CD14-positive monocyte (primary cell): ENCODE data around the gene CLIP4. TPM values are rescaled to one million over a fixed set of nuclear protein-coding genes. Genes with fewer than 3 reads are reported as not detected.
A peak's percentile ranks its signal among the peaks of the same experiment; 100 is the strongest.

Source experiments
- DNase-seq, 3 donors: peaks; one replicate each; pipeline ENCODE4 v3.0.0-alpha.2; 2011 to 2022
- H2AFZ ChIP-seq: 2 replicates; pipeline ENCODE4 v1.6.0; 2012; ENCODE audit warnings: mild to moderate bottlenecking, low read depth, low read length, inconsistent platforms; ENCODE audit not compliant: insufficient read depth, poor library complexity, severe bottlenecking
- H3K27ac ChIP-seq, 2 donors: 1 replicate in 1 of 2; 2 replicates in 1 of 2; pipeline ENCODE4 v1.5.1; 2012 to 2013; ENCODE audit warnings: low read length in 2 of 2, control low read depth in 1 of 2, inconsistent platforms in 1 of 2, low read depth in 1 of 2, mild to moderate bottlenecking in 1 of 2
- H3K27me3 ChIP-seq, 2 donors: one replicate each; pipeline versions ENCODE4 v1.6.0 to v1.6.1; 2011 to 2013; ENCODE audit warnings: low read length in 2 of 2; ENCODE audit not compliant: control insufficient read depth in 2 of 2, insufficient read depth in 2 of 2
- H3K36me3 ChIP-seq, 2 donors: replicated peaks in 1 of 2; 1 replicate in 1 of 2; 2 replicates in 1 of 2; pipeline versions ENCODE4 v1.5.1 to v1.6.1; 2012 to 2013; ENCODE audit warnings: low read length in 2 of 2, control low read depth in 1 of 2, inconsistent platforms in 1 of 2, mild to moderate bottlenecking in 1 of 2; ENCODE audit not compliant: insufficient read depth in 2 of 2, control insufficient read depth in 1 of 2
- H3K4me1 ChIP-seq, 2 donors: 1 replicate in 1 of 2; 2 replicates in 1 of 2; pipeline versions ENCODE4 v1.5.1 to v1.6.1; 2012 to 2013; ENCODE audit warnings: low read length in 2 of 2, control low read depth in 1 of 2, inconsistent platforms in 1 of 2, mild to moderate bottlenecking in 1 of 2, moderate library complexity in 1 of 2; ENCODE audit not compliant: insufficient read depth in 2 of 2, control insufficient read depth in 1 of 2
- H3K4me2 ChIP-seq: replicated peaks from 2 replicates; pipeline ENCODE3; 2012; ENCODE audit warnings: low read length, moderate library complexity, mild to moderate bottlenecking; ENCODE audit not compliant: poor library complexity, severe bottlenecking; ENCODE audit errors: extremely low read depth
- H3K4me3 ChIP-seq, 3 experiments: fragments of 200-600 bp in 1 of 3; sonication (generic) in 1 of 3; replicated peaks in 1 of 3; 1 replicate in 2 of 3; 2 replicates in 1 of 3; pipeline ENCODE4 v1.5.1; 2011 to 2013; ENCODE audit warnings: low read length in 3 of 3, mild to moderate bottlenecking in 3 of 3, control low read depth in 2 of 3, low read depth in 2 of 3, inconsistent platforms in 1 of 3, moderate library complexity in 1 of 3
- H3K79me2 ChIP-seq: 2 replicates; pipeline ENCODE4 v1.6.0; 2012; ENCODE audit warnings: mild to moderate bottlenecking, control low read depth, inconsistent platforms, low read length, moderate library complexity; ENCODE audit not compliant: insufficient read depth
- H3K9ac ChIP-seq: 2 replicates; pipeline ENCODE4 v1.6.0; 2017; ENCODE audit warnings: low read length, mild to moderate bottlenecking; ENCODE audit not compliant: insufficient read depth, poor library complexity, severe bottlenecking
- H3K9me3 ChIP-seq, 2 donors: replicated peaks in 1 of 2; 1 replicate in 1 of 2; 2 replicates in 1 of 2; pipeline versions ENCODE4 v1.5.1 to v1.6.1; 2012 to 2013; ENCODE audit warnings: low read length in 2 of 2, control low read depth in 1 of 2; ENCODE audit not compliant: control insufficient read depth in 1 of 2, insufficient read depth in 1 of 2
- H4K20me1 ChIP-seq: 2 replicates; pipeline ENCODE4 v1.6.0; 2012; ENCODE audit warnings: mild to moderate bottlenecking, low read length, control low read depth, moderate library complexity; ENCODE audit not compliant: insufficient read depth
- H3K27ac Mint-ChIP-seq, 7 donors: one replicate each; pipeline ENCODE4 v1.8.0; 2020; ENCODE audit warnings: mild to moderate bottlenecking in 7 of 7, mixed read lengths in 7 of 7, moderate library complexity in 6 of 7, inconsistent platforms in 2 of 7
- H3K27me3 Mint-ChIP-seq, 3 donors: one replicate each; pipeline ENCODE4 v1.8.0; 2021 to 2022; ENCODE audit warnings: low read depth in 3 of 3, mild to moderate bottlenecking in 3 of 3, mixed read lengths in 3 of 3, moderate library complexity in 3 of 3, inconsistent platforms in 1 of 3
- H3K36me3 Mint-ChIP-seq, 2 donors: one replicate each; pipeline ENCODE4 v1.8.0; 2020; ENCODE audit warnings: mixed read lengths in 2 of 2, inconsistent platforms in 1 of 2, mild to moderate bottlenecking in 1 of 2
- H3K4me1 Mint-ChIP-seq: one replicate; pipeline ENCODE4 v1.8.0; 2020; ENCODE audit warnings: mild to moderate bottlenecking, mixed read lengths
- H3K4me3 Mint-ChIP-seq, 2 donors: one replicate each; pipeline ENCODE4 v1.8.0; 2020; ENCODE audit warnings: mild to moderate bottlenecking in 2 of 2, mixed read lengths in 2 of 2, moderate library complexity in 1 of 2
- H3K9me3 Mint-ChIP-seq, 7 donors: one replicate each; pipeline ENCODE4 v1.8.0; 2020 to 2022; ENCODE audit warnings: mixed read lengths in 7 of 7, mild to moderate bottlenecking in 6 of 7, moderate library complexity in 6 of 7, inconsistent platforms in 2 of 7
- CTCF ChIP-seq: fragments of 200-600 bp; IDR thresholded peaks from one replicate; pipeline ENCODE4 v1.8.0; 2022; ENCODE audit warnings: antibody characterized with exemption, mild to moderate bottlenecking
- WGBS: methylation state at CpG from one replicate; pipeline ENCODE4 v1.1.5; 2013; ENCODE audit warnings: missing lambda C conversion rate; ENCODE audit not compliant: insufficient coverage; 5-methylcytosine and 5-hydroxymethylcytosine counted together
- intact Hi-C, 2 donors: fragments of 100-400 bp; cut with micrococcal nuclease; formaldehyde crosslinking; loops; one replicate each; pipeline versions ENCODE4 v1.15.0 to v1.15.1; 2023
- polyA plus RNA-seq, 3 donors: library from polyadenylated mRNA; depleted of rRNA in 1 of 3; unstranded in 2 of 3; stranded (reverse) in 1 of 3; fragments of 300-500 nt in 2 of 3; fragments of >200 nt in 1 of 3; fragmentation: Illumina TruSeq in 2 of 3; gene quantifications; 1 replicate in 2 of 3; 2 replicates in 1 of 3; pipeline ENCODE4 v1.2.3, GENCODE V29; 2012 to 2021

CLIP4 gene
- polyA plus RNA-seq, 3 donors: 19.6 to 29.8 (median 21.7) TPM

GRCh38 chr2:29195796-29196195, 80.6 kb downstream of the CLIP4 start:
- Histone ChIP-seq H3K27ac (no peak overlapping the region), H3K4me1 (peaks cover 8 to 9% of the 10 kb centered on the region in 2 donors), H3K4me3 (no peak overlapping the region), H3K9me3 (no peaks in the 10 kb centered on the region), H4K20me1 (no peaks in the 10 kb centered on the region), H3K9ac (no peak overlapping the region), H2AFZ (no peak overlapping the region), H3K36me3 (no peaks in the 10 kb centered on the region), H3K79me2 (no peaks in the 10 kb centered on the region), H3K4me2 (no peak overlapping the region), H3K27me3 (no peaks in the 10 kb centered on the region)
- Mint-ChIP-seq H3K4me1 (peaks cover 13% of the 10 kb centered on the region), H3K9me3 (no peaks in the 10 kb centered on the region), H3K27me3 (peaks cover 0 to 1% (median 0%) of the 10 kb centered on the region in 3 donors), H3K27ac (no peak overlapping the region), H3K4me3 (no peak overlapping the region), H3K36me3 (peaks cover 0 to 4% of the 10 kb centered on the region in 2 donors)
- WGBS: 89% methylated on average over 5 of the region's 8 CpGs
- intact Hi-C loops: loop anchor here (2.0 to 5.0 kb wide), 3 partner anchors 237 to 378 kb away; no protein-coding TSS in a partner anchor
- DNase-seq: no peak
- TF ChIP-seq CTCF: no peak

GRCh38 chr2:29196792-29197788, 81.9 kb downstream of the CLIP4 start:
- Histone ChIP-seq H3K79me2 (no peaks in the 10 kb centered on the region), H3K4me1 (peaks cover 8 to 9% of the 10 kb centered on the region in 2 donors), H3K4me2 (no peak overlapping the region), H3K27me3 (no peaks in the 10 kb centered on the region), H4K20me1 (no peaks in the 10 kb centered on the region), H3K9ac (no peak overlapping the region), H3K9me3 (no peaks in the 10 kb centered on the region), H3K36me3 (no peaks in the 10 kb centered on the region), H3K27ac (no peak overlapping the region), H2AFZ (no peak overlapping the region), H3K4me3 (no peak overlapping the region)
- H3K4me3 Mint-ChIP-seq: no peak overlapping the region
- intact Hi-C loops: loop anchor here (2.0 to 5.0 kb wide), 3 partner anchors 238 to 380 kb away; no protein-coding TSS in a partner anchor
- no peaks in the 10 kb centered on the region for H3K9me3 Mint-ChIP-seq
- H3K4me1 Mint-ChIP-seq: peaks cover 13% of the 10 kb centered on the region
- DNase-seq: peak; percentile 49 to 61 (median 55)
- no peak overlapping the region for H3K27ac Mint-ChIP-seq
- 34% methylated on average over 9 of the region's 14 CpGs for WGBS
- peaks cover 0 to 1% (median 0%) of the 10 kb centered on the region in 3 donors for H3K27me3 Mint-ChIP-seq
- peak; percentile 88 for TF ChIP-seq CTCF
- peaks cover 0 to 4% of the 10 kb centered on the region in 2 donors for H3K36me3 Mint-ChIP-seq
